GM23338 (cell line): ENCODE results near the gene ANKRD6. TPM values are rescaled to one million over a fixed set of nuclear protein-coding genes. Genes with fewer than 3 reads are reported as not detected.

Experiments
- ATAC-seq: fragments of 200-7000 bp; cut with Tn5 transposase; 3 replicates; pipeline ENCODE4 v1.9.1; 2020
- DNase-seq: peaks from one replicate; pipeline ENCODE4 v3.0.0-alpha.2; 2015; ENCODE audit warnings: low spot score
- H2AFZ ChIP-seq: fragments of 200-600 bp; sonication (generic); 2 replicates; pipeline ENCODE4 v1.8.0; 2016; ENCODE audit warnings: antibody characterized with exemption, mild to moderate bottlenecking, moderate library complexity
- H3F3A ChIP-seq: fragments of 200-600 bp; sonication (generic); replicated peaks from 2 replicates; pipeline ENCODE4 v1.8.0; 2017; ENCODE audit warnings: antibody characterized with exemption, mixed run types, low read depth
- H3K27ac ChIP-seq: fragments of 200-600 bp; sonication (generic); 2 replicates; pipeline ENCODE4 v1.6.1; 2016; ENCODE audit warnings: low read depth
- H3K27me3 ChIP-seq: fragments of 200-600 bp; sonication (generic); 2 replicates; pipeline ENCODE4 v1.8.0; 2016; ENCODE audit warnings: mild to moderate bottlenecking, mixed run types, moderate library complexity; ENCODE audit not compliant: insufficient read depth
- H3K36me3 ChIP-seq: fragments of 200-600 bp; sonication (generic); 2 replicates; pipeline ENCODE4 v1.8.0; 2016; ENCODE audit warnings: mild to moderate bottlenecking; ENCODE audit not compliant: insufficient read depth
- H3K4me1 ChIP-seq: fragments of 200-600 bp; sonication (generic); 2 replicates; pipeline ENCODE4 v1.8.0; 2016; ENCODE audit warnings: mild to moderate bottlenecking, moderate library complexity; ENCODE audit not compliant: insufficient read depth
- H3K4me2 ChIP-seq: fragments of 200-600 bp; sonication (generic); 2 replicates; pipeline ENCODE4 v1.7.1; 2017; ENCODE audit warnings: mixed run types
- H3K4me3 ChIP-seq: fragments of 200-600 bp; sonication (generic); 2 replicates; pipeline ENCODE4 v1.6.1; 2016; ENCODE audit warnings: mixed run types
- H3K79me2 ChIP-seq: fragments of 200-600 bp; sonication (generic); replicated peaks from 2 replicates; pipeline ENCODE4 v1.8.0; 2017; ENCODE audit warnings: mild to moderate bottlenecking; ENCODE audit not compliant: insufficient read depth
- H3K9me2 ChIP-seq: fragments of 200-600 bp; sonication (generic); 2 replicates; pipeline ENCODE4 v1.8.0; 2017; ENCODE audit not compliant: insufficient read depth
- H4K20me1 ChIP-seq: fragments of 200-600 bp; sonication (generic); replicated peaks from 2 replicates; pipeline ENCODE4 v1.8.0; 2017; ENCODE audit warnings: mild to moderate bottlenecking; ENCODE audit not compliant: insufficient read depth
- H3K27ac Mint-ChIP-seq: 2 replicates; pipeline ENCODE4 v1.8.0; 2020; ENCODE audit warnings: inconsistent platforms, mild to moderate bottlenecking, moderate library complexity, mixed read lengths
- H3K27me3 Mint-ChIP-seq: 3 replicates; pipeline ENCODE4 v1.8.0; 2022; ENCODE audit warnings: low read depth, mild to moderate bottlenecking, moderate library complexity, mixed read lengths, inconsistent platforms; ENCODE audit not compliant: insufficient read depth, poor library complexity
- H3K36me3 Mint-ChIP-seq: 3 replicates; pipeline ENCODE4 v1.8.0; 2021; ENCODE audit warnings: low read depth, mild to moderate bottlenecking, inconsistent platforms, moderate library complexity, mixed read lengths
- H3K4me1 Mint-ChIP-seq: 3 replicates; pipeline ENCODE4 v1.8.0; 2020; ENCODE audit warnings: mild to moderate bottlenecking, inconsistent platforms, mixed read lengths
- H3K4me3 Mint-ChIP-seq: 3 replicates; pipeline ENCODE4 v1.8.0; 2021; ENCODE audit warnings: moderate library complexity, mild to moderate bottlenecking, inconsistent platforms, mixed read lengths
- H3K9me3 Mint-ChIP-seq: 3 replicates; pipeline ENCODE4 v1.8.0; 2020; ENCODE audit warnings: moderate library complexity, mild to moderate bottlenecking, inconsistent platforms, mixed read lengths
- CREB1 ChIP-seq: fragments of 250-450 bp; sonication (Bioruptor Pico); IDR thresholded peaks from 2 replicates; pipeline ENCODE4 v1.5.0; 2020; ENCODE audit warnings: low read depth, mild to moderate bottlenecking, moderate library complexity
- EZH2 ChIP-seq: fragments of 200-600 bp; sonication (generic); IDR thresholded peaks from one replicate; pipeline ENCODE4 v1.8.0; 2017; ENCODE audit warnings: antibody characterized with exemption, mild to moderate bottlenecking, low read depth; ENCODE audit not compliant: unreplicated experiment
- EZH2phosphoT487 ChIP-seq: fragments of 200-600 bp; sonication (generic); IDR thresholded peaks from one replicate; pipeline ENCODE4 v1.8.1; 2018; ENCODE audit warnings: antibody characterized with exemption; ENCODE audit not compliant: unreplicated experiment
- JUNB ChIP-seq: IDR thresholded peaks from one replicate; pipeline ENCODE4 v1.6.1; 2016; ENCODE audit warnings: antibody characterized with exemption; ENCODE audit not compliant: unreplicated experiment
- NANOG ChIP-seq: IDR thresholded peaks from 2 replicates; pipeline ENCODE4 v1.6.1; 2016; ENCODE audit warnings: antibody characterized with exemption, borderline replicate concordance
- POLR2AphosphoS5 ChIP-seq: IDR thresholded peaks from 2 replicates; pipeline ENCODE4 v1.6.1; 2016; ENCODE audit warnings: antibody characterized with exemption, low read depth
- STAT1 ChIP-seq: IDR thresholded peaks from one replicate; pipeline ENCODE4 v1.6.1; 2016; ENCODE audit warnings: antibody characterized with exemption; ENCODE audit not compliant: unreplicated experiment
- ZNF114 ChIP-seq: fragments of 250-450 bp; sonication (Bioruptor Pico); IDR thresholded peaks from 2 replicates; pipeline ENCODE4 v1.5.0; 2020; ENCODE audit warnings: mild to moderate bottlenecking, moderate library complexity
- ZNF331 ChIP-seq: fragments of 250-450 bp; sonication (Bioruptor Pico); IDR thresholded peaks from 2 replicates; pipeline ENCODE4 v1.5.0; 2020; ENCODE audit warnings: low read depth, mild to moderate bottlenecking, moderate library complexity
- polyA plus RNA-seq: library from polyadenylated mRNA; unstranded; fragments of >200 nt; fragmentation: Nextera tagmentation; extraction: Ambion mirVana; gene quantifications from 2 replicates; pipeline ENCODE4 v1.2.1, GENCODE V29; 2016
- total RNA-seq: library from RNA; depleted of rRNA; stranded (reverse); fragments of >200 nt; shearing (Covaris generic); gene quantifications from 2 replicates; pipeline ENCODE4 v1.2.3, GENCODE V29; 2014
- TF ChIP-seq, protein P1 (sequence below): fragments of 250-450 bp; sonication (Bioruptor Pico); IDR thresholded peaks from 2 replicates; pipeline ENCODE4 v1.5.0; 2020; ENCODE audit warnings: mild to moderate bottlenecking, moderate library complexity
- TF ChIP-seq, protein P2 (sequence below): IDR thresholded peaks from 2 replicates; pipeline ENCODE4 v1.6.1; 2016; ENCODE audit warnings: antibody characterized with exemption
- TF ChIP-seq, protein P3 (sequence below), 2 experiments: fragments of 200-600 bp in 1 of 2; sonication (generic) in 1 of 2; conservative IDR thresholded peaks; 2 replicates each; pipeline versions ENCODE4 v1.5.1 to v1.6.1; 2016 to 2017; ENCODE audit warnings: antibody characterized with exemption in 2 of 2, low read depth in 2 of 2, mild to moderate bottlenecking in 2 of 2, moderate library complexity in 1 of 2
- TF ChIP-seq, protein P4 (sequence below): IDR thresholded peaks from one replicate; pipeline ENCODE4 v1.6.1; 2018; ENCODE audit warnings: antibody characterized with exemption; ENCODE audit not compliant: unreplicated experiment

ANKRD6 gene
- total and polyA plus RNA-seq, 2 experiments from 2014 or later = 3.2 to 9.2 TPM

- DNase-seq = no peak
- H3K27ac ChIP-seq = no peak overlapping the region
- H3K27me3 ChIP-seq = no peaks in the 10 kb centered on the region
- no peaks in the 10 kb centered on the region for H3K36me3 Mint-ChIP-seq
- H3K4me1 Mint-ChIP-seq = peaks cover 7% of the 10 kb centered on the region; the same call in 2 of the 3 replicates
- H3K27me3 Mint-ChIP-seq = peaks cover 2% of the 10 kb centered on the region
- H3K27ac Mint-ChIP-seq = no peak overlapping the region
- no peak overlapping the region for H2AFZ ChIP-seq
- H4K20me1 ChIP-seq = no peaks in the 10 kb centered on the region
- H3K9me2 ChIP-seq = no peaks in the 10 kb centered on the region
- H3K79me2 ChIP-seq = no peaks in the 10 kb centered on the region
- no peaks in the 10 kb centered on the region for H3K4me1 ChIP-seq
- H3F3A ChIP-seq = no peaks in the 10 kb centered on the region
- no peaks in the 10 kb centered on the region for H3K9me3 Mint-ChIP-seq
- no peak for ATAC-seq
- H3K4me3 ChIP-seq = no peak overlapping the region
- no peak overlapping the region for H3K4me2 ChIP-seq
- TF ChIP-seq JUNB (no peak), ZNF331 (CRISPR knock-in tag) (no peak), STAT1 (no peak), CREB1 (CRISPR knock-in tag) (no peak), NANOG (no peak), EZH2 (no peak), POLR2AphosphoS5 (no peak), EZH2phosphoT487 (no peak), ZNF114 (CRISPR knock-in tag) (no peak)
- TF ChIP-seq, protein P1, sequence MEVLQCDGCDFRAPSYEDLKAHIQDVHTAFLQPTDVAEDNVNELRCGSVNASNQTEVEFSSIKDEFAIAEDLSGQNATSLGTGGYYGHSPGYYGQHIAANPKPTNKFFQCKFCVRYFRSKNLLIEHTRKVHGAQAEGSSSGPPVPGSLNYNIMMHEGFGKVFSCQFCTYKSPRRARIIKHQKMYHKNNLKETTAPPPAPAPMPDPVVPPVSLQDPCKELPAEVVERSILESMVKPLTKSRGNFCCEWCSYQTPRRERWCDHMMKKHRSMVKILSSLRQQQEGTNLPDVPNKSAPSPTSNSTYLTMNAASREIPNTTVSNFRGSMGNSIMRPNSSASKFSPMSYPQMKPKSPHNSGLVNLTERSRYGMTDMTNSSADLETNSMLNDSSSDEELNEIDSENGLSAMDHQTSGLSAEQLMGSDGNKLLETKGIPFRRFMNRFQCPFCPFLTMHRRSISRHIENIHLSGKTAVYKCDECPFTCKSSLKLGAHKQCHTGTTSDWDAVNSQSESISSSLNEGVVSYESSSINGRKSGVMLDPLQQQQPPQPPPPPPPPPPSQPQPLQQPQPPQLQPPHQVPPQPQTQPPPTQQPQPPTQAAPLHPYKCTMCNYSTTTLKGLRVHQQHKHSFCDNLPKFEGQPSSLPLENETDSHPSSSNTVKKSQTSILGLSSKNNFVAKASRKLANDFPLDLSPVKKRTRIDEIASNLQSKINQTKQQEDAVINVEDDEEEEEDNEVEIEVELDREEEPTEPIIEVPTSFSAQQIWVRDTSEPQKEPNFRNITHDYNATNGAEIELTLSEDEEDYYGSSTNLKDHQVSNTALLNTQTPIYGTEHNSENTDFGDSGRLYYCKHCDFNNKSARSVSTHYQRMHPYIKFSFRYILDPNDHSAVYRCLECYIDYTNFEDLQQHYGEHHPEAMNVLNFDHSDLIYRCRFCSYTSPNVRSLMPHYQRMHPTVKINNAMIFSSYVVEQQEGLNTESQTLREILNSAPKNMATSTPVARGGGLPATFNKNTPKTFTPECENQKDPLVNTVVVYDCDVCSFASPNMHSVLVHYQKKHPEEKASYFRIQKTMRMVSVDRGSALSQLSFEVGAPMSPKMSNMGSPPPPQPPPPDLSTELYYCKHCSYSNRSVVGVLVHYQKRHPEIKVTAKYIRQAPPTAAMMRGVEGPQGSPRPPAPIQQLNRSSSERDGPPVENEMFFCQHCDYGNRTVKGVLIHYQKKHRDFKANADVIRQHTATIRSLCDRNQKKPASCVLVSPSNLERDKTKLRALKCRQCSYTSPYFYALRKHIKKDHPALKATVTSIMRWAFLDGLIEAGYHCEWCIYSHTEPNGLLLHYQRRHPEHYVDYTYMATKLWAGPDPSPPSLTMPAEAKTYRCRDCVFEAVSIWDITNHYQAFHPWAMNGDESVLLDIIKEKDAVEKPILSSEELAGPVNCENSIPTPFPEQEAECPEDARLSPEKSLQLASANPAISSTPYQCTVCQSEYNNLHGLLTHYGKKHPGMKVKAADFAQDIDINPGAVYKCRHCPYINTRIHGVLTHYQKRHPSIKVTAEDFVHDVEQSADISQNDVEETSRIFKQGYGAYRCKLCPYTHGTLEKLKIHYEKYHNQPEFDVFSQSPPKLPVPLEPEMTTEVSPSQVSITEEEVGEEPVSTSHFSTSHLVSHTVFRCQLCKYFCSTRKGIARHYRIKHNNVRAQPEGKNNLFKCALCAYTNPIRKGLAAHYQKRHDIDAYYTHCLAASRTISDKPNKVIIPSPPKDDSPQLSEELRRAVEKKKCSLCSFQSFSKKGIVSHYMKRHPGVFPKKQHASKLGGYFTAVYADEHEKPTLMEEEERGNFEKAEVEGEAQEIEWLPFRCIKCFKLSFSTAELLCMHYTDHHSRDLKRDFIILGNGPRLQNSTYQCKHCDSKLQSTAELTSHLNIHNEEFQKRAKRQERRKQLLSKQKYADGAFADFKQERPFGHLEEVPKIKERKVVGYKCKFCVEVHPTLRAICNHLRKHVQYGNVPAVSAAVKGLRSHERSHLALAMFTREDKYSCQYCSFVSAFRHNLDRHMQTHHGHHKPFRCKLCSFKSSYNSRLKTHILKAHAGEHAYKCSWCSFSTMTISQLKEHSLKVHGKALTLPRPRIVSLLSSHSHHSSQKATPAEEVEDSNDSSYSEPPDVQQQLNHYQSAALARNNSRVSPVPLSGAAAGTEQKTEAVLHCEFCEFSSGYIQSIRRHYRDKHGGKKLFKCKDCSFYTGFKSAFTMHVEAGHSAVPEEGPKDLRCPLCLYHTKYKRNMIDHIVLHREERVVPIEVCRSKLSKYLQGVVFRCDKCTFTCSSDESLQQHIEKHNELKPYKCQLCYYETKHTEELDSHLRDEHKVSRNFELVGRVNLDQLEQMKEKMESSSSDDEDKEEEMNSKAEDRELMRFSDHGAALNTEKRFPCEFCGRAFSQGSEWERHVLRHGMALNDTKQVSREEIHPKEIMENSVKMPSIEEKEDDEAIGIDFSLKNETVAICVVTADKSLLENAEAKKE = no peak
- TF ChIP-seq, protein P2, sequence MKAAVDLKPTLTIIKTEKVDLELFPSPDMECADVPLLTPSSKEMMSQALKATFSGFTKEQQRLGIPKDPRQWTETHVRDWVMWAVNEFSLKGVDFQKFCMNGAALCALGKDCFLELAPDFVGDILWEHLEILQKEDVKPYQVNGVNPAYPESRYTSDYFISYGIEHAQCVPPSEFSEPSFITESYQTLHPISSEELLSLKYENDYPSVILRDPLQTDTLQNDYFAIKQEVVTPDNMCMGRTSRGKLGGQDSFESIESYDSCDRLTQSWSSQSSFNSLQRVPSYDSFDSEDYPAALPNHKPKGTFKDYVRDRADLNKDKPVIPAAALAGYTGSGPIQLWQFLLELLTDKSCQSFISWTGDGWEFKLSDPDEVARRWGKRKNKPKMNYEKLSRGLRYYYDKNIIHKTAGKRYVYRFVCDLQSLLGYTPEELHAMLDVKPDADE = no peak
- TF ChIP-seq, protein P3, sequence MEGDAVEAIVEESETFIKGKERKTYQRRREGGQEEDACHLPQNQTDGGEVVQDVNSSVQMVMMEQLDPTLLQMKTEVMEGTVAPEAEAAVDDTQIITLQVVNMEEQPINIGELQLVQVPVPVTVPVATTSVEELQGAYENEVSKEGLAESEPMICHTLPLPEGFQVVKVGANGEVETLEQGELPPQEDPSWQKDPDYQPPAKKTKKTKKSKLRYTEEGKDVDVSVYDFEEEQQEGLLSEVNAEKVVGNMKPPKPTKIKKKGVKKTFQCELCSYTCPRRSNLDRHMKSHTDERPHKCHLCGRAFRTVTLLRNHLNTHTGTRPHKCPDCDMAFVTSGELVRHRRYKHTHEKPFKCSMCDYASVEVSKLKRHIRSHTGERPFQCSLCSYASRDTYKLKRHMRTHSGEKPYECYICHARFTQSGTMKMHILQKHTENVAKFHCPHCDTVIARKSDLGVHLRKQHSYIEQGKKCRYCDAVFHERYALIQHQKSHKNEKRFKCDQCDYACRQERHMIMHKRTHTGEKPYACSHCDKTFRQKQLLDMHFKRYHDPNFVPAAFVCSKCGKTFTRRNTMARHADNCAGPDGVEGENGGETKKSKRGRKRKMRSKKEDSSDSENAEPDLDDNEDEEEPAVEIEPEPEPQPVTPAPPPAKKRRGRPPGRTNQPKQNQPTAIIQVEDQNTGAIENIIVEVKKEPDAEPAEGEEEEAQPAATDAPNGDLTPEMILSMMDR (conservative IDR thresholded peaks at IDR 0.05; ENCODE audit: low read depth in 2 of 2) = no peak
- TF ChIP-seq, protein P4, sequence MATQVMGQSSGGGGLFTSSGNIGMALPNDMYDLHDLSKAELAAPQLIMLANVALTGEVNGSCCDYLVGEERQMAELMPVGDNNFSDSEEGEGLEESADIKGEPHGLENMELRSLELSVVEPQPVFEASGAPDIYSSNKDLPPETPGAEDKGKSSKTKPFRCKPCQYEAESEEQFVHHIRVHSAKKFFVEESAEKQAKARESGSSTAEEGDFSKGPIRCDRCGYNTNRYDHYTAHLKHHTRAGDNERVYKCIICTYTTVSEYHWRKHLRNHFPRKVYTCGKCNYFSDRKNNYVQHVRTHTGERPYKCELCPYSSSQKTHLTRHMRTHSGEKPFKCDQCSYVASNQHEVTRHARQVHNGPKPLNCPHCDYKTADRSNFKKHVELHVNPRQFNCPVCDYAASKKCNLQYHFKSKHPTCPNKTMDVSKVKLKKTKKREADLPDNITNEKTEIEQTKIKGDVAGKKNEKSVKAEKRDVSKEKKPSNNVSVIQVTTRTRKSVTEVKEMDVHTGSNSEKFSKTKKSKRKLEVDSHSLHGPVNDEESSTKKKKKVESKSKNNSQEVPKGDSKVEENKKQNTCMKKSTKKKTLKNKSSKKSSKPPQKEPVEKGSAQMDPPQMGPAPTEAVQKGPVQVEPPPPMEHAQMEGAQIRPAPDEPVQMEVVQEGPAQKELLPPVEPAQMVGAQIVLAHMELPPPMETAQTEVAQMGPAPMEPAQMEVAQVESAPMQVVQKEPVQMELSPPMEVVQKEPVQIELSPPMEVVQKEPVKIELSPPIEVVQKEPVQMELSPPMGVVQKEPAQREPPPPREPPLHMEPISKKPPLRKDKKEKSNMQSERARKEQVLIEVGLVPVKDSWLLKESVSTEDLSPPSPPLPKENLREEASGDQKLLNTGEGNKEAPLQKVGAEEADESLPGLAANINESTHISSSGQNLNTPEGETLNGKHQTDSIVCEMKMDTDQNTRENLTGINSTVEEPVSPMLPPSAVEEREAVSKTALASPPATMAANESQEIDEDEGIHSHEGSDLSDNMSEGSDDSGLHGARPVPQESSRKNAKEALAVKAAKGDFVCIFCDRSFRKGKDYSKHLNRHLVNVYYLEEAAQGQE = no peak
- H3K4me3 Mint-ChIP-seq = no peak overlapping the region
- H3K36me3 ChIP-seq = no peaks in the 10 kb centered on the region
Measured at GRCh38 chr6:89616531-89616930, 183.6 kb downstream of the ANKRD6 start.
